ENCODE results near the gene SLC1A1.

Gene SLC1A1

DNA sequence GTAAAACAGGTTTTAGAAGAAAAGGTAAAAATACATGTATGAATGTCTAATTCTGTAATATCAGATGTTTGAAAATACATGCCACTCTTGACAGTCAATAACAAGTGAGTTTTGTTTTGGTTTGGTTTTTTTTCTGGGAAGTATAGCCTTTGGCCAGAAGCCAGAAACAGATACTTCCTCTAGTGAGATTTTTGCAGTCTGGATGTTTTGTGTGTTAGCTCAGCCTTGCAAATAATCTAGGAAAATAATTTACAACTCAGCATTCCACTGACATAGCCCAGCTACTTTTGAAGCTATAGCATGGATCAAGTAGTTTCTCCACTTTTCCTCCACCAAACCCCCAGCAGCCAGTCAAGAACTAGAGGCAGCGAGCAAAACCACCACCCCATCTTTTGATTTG is 56.7 kb downstream of the SLC1A1 start:
- no peak for DNase-seq

DNA sequence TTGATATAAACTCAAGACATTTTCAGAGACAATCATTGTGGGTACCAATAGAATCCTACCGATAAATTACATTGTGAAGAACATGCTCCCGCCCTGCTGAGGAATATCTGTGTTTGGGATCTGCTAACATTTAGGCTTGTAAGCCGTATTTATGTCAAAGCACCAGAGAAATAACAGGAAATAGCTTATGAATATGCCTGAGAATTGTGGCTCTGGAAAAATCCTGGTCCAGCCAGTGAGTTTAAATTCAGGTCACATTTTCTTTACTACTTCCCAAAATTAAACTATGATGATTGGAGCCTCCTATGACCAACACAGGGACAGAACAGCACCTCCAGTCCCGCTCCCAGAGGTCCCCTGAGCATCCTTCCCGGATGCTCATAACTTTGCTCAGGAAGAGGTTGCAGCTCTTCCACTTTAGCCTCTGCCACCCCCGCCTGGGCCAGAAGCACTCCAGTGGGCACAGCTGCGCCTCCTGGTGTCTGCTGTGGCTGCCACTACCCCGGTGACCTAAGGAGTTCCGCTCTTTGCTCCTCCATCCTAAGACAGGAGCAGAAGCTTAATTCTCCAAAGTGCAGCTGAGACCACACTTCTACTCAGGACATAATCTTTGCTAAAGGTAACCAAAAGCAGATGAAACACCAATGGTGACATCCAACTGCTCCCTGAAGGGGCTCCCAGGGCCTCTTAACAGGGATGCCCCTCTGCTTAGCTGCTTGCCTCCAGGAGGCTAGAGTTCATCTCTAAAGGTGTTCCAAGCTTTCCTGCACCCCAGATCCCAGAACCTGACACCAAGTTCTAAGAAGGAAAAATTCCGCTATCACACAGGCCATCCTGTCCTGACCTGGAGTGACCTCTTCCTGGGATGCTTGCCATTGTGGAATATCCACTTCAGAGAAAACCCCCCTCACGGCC is 58.8 kb downstream of the SLC1A1 start:
- DNase-seq = peak in 1 of 2 experiments; percentile 4

DNA sequence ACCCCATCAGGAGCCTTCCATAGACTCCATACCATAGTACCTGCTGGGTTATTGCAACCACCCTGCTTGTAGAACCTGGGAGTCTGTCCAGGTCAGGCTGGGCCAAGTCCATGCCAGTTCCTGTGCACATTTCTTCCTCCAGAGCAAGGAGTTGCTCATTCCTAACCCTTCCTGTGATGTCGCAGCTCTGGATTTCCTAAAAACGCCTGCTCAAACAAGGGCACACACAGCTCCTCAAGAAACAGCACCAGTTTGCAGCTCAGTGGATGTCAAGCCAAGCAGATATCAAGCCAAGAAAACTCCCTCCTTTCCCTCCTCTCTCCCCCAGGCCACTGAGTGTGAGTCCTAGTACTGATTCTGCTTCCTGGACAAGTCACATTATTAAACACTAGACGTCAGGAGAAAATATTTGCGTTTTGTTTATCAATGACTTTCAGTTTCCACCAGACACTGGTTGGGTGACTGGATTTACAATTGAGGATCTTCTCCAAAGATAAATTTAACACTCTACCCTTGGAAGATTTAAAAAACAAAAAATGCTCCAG is 59.6 kb downstream of the SLC1A1 start:
- no peak for DNase-seq

DNA sequence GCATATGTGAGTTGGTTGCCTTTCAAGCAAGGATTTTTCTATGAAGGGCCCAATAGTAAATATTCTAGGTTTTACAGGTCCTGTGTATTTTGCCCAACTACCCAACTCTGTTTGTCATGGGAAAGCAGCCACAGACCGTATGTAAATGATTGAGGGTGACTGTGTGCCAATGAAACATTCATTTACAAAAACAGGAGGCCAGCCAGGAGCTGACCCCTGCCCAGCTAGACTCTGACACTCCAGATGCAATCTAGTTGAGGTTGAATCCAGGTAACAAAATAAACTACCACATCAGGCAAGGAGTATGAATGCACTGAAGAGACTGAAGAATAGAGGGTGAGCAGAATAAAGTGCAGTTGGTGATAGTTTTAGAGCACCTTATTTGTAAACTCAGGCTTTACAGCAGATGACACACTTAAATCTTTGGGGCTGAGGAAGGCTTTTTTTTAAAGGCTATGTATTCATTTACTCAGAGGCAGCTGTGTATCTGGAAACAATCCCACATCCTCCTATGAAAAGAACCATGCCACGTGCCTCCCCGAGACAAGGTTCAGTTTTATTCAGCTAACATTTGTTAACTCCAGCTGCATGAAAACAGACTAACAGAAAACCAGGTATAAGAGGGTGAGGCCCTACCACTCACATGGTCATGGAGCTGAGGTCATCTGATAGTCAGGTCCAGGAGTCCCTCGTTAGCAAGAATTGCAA is 60.7 kb downstream of the SLC1A1 start:
- DNase-seq = no peak

DNA sequence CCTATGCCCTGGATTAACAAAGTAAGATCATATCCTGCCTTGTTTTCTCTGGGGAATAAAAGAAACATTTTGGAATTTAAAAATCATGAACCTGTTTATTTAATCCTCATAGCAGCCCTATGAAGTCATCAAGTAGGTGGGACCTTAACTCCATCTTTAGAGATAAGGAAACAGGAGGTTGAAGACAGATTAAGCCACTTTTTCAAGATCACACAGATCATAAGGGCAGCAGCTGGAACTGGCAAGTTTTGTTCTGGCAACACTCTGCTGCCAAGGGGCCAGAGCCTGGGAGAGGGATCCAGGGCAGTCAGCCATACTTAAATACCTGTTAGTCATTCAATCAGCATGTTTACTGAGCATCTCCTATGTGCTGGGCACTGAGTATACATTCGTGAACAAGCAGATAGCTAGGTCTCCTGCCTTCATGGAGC is 63.7 kb downstream of the SLC1A1 start:
- no peak for DNase-seq

DNA sequence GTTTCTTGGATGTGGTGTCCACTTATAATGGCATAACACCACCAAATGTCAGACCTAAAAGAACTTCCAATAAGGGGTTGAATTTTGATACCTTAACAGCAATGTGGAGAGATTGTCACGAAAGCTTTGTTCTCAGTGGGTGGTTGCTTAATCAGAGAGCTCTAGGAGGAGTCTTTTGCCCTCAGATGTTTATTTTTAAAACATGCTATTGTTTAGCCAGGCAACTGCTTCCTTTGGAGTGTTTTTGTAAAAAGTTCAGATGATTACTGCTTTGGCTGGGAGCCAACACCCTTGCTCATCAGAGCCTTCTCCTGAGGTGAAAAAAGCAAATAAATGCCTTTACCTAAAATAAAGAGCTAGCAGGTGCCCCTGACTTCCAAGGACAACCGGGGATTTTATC is 65.0 kb downstream of the SLC1A1 start:
- DNase-seq = no peak

DNA sequence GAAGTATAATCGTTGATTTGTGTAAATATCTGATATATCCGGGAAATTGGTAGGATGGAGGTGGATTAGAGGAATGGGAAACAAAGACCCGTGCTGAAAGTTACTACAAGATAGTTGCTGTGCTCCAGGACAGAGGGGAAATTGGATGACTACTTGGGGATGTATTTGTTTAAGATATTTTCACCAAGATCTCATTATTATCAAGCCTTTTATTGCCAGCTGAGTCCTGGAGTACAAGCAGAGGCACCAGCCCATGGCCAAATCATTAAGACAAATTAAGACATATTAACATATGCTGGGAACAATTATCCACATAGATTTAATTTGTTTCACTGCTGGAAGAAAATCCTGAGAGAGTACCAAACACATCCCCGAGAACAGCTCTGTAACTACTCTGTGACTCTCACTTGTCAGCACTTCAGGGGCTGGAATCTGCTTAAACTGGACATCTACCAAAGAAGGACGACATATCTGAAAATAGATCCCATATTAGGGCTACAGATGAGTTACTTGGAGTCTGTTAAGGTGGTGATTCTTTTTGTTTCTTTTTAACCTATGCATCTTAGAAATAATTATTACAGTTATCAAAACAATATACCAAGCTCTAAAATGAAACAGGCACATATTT is 68.2 kb downstream of the SLC1A1 start:
- DNase-seq = no peak

DNA sequence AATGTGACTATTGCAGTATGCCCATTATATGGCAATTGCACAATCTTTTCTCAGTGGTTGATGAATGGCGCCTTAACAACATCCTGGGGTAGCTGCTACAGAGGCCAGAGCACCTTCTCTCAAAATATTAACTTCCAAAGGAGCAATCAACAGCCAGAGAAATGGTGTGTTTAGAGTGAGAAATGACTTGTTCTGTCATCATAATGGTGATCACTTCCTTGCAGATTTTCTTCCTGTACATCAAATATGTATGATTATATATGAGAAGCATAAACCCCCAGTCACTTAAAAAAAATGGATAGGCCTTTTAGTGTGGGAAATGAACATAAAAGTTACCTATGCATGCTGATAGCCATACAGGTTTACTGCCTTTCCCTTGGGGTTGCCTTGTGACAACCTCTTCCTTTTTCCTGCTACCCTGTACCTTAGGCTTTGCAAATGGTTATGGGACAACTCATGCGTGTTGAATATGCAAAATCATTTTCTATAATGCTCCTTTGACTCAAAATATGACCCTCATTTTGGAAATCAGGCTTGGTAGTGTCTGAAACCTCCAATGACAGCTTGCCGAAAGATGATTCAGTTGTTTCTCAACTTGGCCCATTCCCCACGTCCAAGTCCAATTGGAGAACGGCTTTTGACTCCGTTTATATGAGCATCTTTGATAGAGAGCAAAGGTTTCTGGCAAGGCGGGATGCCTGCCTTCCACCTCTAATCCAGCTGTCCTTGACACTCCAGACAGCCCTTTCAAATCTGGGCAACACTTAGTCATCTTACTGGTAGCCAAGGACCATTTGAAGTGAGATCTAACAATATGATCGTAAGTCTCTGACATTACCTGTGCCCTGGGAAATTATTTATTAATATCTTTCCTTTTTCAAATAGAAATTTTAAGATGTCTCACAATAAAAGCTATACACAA is 69.3 kb downstream of the SLC1A1 start:
- DNase-seq = no peak

DNA sequence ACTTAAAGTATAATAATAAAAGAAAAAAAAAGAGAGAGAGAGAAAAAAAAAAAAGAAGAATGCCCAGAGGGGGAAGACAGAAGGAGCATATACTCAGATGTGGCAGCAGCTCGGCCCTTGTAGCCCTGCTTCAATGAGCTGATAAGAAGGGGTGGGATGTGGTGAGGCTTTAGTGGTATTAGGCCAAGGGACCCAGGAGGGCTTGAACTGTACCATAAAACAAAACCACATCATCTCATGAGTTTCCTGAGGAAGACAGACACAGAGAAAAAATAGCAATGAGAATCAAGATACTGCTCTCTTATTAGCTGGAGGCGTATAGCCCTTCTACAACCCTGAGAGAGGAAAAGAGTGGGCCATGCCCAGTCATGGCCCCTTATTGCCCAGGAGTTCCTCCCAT is 72.8 kb downstream of the SLC1A1 start:
- DNase-seq = no peak

DNA sequence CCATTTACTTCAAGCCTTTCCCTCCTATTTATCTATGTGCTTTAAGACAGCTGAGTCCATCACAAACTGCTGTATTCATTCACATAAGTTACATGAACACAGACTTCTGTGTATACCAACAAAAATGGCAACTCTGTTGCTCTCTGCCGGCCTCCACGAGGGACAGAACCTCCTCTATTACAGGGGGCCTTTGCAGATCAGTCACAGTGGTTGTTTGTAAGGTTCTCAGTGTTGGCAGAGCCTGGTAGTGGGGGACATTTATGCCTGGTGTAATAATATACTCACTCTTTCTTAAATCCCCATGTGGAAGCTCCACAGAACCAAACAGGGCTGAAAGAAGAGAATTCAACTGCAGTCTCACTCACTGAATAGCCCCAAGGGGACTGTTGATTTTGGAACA is 76.5 kb downstream of the SLC1A1 start:
- DNase-seq = no peak

DNA sequence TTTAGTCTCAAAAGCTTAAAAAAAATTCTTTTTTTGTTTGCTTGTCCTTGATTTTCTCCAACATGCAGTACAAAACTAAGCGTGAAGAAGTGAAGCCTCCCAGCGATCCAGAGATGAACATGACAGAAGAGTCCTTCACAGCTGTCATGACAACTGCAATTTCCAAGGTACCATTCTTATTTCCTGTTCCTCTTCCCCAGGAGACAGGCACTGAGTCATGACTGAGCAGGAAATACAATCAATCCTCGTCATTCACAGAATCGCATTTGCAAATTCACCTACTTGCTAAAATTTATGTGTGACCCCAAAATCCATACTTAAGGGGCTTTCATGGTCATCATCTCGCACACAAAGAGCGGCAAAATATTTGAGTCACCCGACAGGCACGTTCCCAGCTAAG is 77.3 kb downstream of the SLC1A1 start:
- no peak for DNase-seq

DNA sequence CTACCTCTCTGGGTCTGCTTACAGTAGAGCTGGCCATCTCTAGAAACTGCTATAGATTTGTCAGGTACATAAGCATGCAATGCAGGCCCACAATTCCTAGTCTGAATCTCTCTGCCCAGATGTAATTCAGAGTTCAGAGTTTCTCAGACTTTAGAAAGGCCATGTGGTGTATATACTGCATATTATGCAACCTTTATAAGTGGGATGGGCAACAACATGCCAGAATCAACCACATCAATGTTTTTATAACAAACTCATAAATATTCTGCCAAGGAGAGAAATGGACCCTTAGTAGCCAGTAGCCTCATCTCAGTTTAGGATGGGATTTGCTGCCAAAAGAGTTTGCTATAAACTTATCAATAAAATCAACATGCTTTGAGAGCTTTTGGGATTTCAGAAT is 78.8 kb downstream of the SLC1A1 start:
- DNase-seq = no peak

DNA sequence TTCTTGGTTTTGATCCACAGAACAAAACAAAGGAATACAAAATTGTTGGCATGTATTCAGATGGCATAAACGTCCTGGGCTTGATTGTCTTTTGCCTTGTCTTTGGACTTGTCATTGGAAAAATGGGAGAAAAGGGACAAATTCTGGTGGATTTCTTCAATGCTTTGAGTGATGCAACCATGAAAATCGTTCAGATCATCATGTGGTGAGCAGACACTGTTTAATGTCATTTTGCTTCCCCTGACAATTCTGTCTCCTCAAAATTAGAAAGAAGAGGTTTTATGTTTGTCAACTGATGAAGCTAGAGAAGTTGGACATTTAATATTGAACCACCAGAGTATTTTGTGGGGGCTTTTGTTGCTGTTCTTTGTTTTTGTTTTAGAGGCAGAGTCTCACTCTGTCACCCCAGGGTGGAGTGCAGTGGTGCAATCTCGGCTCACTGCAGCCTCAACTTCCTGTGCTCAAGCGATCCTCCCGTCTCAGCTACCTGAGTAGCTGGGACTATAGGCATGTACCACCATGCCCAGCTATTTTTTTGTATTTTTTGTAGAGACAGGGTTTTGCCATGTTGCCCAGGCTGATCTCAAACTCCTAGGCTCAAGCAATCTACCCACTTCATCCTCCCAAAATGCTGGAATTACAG is 82.0 kb downstream of the SLC1A1 start:
- DNase-seq = no peak

DNA sequence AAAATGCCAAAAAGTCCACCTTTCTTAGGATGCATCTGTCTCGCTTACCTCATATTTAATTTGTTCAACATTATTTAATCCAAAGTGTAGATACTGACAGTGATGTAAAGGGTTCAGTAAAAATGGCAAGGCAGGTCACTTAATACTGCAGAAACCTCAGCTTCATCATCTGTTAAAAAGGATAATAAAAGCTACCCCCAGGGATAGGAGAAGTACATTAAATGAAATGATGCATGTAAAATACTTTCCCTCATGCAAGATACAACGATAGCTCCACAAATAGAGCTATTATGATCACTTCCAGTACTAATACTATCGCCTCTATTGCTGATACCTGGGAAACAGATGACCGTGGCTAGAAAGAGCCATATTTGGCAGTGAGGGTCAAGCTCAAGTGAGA is 82.9 kb downstream of the SLC1A1 start:
- DNase-seq = no peak

DNA sequence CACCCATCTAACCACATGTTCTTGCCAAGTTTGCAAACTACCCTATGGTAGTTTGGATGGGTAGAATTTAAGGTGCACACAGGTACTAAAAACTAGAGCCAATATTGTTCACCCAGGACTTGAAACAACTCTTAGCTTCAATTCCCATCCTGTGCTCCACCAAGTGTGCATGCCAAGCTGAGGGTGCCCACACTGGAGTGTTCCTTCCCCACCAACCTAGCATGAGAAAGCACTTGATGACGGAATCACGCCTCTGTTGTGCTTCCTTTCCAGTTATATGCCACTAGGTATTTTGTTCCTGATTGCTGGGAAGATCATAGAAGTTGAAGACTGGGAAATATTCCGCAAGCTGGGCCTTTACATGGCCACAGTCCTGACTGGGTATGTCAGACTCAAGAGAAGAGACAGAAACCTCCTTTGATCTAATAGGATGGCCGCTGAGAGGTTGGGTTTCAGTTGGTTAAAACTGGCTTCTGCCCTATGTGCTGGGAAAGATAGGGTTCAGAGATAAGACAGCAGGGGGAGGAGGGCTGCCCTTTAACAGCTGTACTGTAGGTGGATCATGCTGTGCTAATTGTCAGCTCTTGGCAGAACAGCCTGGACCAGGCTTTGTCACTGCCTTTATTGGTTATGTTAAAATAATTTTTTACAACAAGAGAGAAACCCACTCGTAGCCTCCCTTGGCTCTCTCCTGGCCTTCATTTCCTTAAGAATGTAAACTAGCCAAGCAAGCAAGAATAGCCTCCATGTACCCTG is 83.5 kb downstream of the SLC1A1 start:
- peak in 1 of 2 experiments; percentile 14 for DNase-seq

DNA sequence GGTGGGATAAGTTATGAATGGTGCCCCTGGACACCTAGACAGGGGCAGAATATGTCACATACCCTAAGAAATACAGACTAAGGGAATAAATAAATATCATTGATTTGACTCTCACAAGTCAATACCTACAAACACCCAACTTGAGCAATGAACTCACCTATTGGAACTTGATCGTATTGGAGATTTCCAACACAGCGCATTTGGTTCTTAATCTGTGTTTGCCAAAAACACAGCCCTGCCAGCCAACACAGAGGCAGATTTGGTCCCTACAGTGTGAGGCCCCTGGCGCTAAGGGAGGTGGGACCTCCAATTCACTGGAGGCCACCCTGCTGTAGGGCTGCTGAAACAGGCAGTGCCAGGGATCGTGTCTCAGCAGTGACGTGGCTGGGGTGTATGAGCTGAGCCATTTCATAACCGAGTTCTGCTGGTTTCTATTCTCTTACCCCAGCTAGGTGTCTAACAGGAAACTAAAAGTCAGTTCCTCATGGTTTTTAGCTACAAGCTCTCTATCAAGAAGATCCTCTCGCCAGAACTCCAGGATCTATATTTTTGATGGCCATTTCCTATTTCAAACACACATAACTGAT is 84.5 kb downstream of the SLC1A1 start:
- no peak for DNase-seq

DNA sequence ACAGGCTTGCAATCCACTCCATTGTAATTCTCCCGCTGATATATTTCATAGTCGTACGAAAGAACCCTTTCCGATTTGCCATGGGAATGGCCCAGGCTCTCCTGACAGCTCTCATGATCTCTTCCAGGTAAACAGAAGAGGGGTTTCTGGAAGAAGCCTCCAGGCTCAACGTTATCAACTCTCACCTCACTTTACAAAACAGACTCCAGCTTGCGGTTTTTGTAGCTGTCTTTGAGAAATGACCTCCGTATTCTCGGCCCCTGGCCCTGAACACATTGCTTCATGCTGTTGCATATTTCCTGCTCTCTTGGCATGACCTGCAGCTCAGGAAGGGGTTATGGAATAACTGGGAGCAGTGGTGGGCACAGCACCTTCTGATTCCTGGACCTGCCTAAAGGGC is 85.7 kb downstream of the SLC1A1 start:
- DNase-seq = no peak

DNA sequence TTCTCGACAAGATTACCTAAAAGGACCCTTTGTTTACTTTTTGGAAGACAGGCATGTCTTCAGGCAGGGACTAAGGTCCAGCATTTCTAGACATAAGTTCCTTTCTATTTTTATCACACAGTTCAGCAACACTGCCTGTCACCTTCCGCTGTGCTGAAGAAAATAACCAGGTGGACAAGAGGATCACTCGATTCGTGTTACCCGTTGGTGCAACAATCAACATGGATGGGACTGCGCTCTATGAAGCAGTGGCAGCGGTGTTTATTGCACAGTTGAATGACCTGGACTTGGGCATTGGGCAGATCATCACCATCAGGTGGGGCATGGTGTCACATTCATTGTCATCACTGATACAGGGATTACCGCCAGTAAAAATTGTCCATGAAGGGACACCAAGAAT is 86.2 kb downstream of the SLC1A1 start:
- DNase-seq = no peak

DNA sequence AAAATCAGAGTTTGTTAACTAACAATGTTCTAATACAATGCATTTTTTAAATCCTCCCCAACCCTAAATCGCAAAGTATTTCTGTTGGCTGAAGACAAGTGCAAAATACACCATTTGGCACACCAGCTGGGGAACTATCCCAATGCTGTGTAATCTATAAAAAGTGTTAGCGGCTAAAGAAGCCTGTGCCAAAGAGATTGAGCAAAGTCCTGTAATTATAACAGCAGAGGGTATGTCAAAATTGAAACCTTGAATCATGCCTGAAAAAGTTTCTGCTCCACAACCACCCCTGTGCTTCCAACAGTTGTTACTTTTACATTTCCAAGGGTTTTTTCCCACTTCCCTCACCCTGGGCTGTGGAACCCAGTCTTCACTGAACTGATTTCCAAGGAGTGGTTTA is 88.7 kb downstream of the SLC1A1 start:
- DNase-seq = peak in 1 of 2 experiments; percentile 50

DNA sequence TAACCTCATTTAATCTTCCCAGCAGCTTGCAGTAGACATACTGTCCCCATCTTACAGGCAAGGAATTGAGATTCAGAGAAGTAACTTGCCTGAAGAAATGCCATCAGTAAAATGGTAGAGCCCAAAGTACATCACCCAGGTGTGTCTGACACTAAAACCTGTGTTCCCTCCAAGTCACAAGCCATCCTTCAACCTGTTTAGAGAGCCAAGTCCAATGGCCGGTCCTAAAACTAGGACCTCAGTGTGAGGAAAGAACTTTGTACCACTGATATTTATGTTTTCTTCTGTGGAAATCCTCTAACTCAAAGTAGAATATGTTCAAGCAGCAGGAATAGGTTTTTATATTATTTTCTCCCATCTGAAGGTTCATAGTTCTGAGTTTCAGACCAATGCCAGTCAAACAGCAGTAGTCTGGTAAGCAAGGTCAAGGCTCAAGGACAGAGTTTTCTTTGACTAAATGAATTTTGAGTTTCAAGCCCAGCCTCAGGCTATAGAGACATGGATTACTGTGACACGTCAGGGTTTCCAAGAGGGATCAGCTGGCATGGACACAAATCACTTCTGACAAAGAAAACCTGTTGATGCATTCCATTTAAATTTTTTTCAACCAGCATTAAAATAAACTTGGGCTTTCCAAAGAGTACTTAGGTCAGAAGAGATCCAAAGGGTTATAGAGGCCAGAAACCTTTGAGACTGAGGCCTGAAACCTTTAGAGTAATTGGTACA is 90.9 kb downstream of the SLC1A1 start:
- no peak for DNase-seq
